Thyroid gland (tissue), 4 donors: ENCODE results near the gene TRIB2. TPM values are rescaled to one million over a fixed set of nuclear protein-coding genes. Genes with fewer than 3 reads are reported as not detected.
A peak's percentile ranks its signal among the peaks of the same experiment; 100 is the strongest.

Experiments
- DNase-seq, 2 donors: peaks; one replicate each; pipeline ENCODE4 v3.0.0-alpha.2; 2019
- H3K27ac ChIP-seq, 3 donors: fragments of 200-600 bp; sonication (generic); 1 replicate in 2 of 3; 2 replicates in 1 of 3; pipeline ENCODE4 v1.5.1; 2016 to 2019; ENCODE audit warnings: mild to moderate bottlenecking in 1 of 3, moderate library complexity in 1 of 3
- H3K27me3 ChIP-seq: fragments of 200-600 bp; sonication (generic); one replicate; pipeline ENCODE4 v1.5.1; 2019
- H3K36me3 ChIP-seq, 2 donors: fragments of 200-600 bp; sonication (generic); one replicate each; pipeline ENCODE4 v1.5.1; 2016 to 2019
- H3K4me1 ChIP-seq, 2 donors: fragments of 200-600 bp; sonication (generic); one replicate each; pipeline ENCODE4 v1.5.1; 2017 to 2019
- H3K4me3 ChIP-seq, 3 donors: fragments of 200-600 bp; sonication (generic); replicated peaks in 1 of 3; 1 replicate in 2 of 3; 2 replicates in 1 of 3; pipeline ENCODE4 v1.5.1; 2016; ENCODE audit warnings: mild to moderate bottlenecking in 1 of 3
- H3K9me3 ChIP-seq: fragments of 200-600 bp; sonication (generic); one replicate; pipeline ENCODE4 v1.5.1; 2017
- CTCF ChIP-seq, 6 experiments: fragments of 200-600 bp in 3 of 6; fragments of 450-650 bp in 3 of 6; sonication (generic) in 3 of 6; IDR thresholded peaks; one replicate each; pipeline ENCODE4 v1.5.1; 2016 to 2019; ENCODE audit warnings: antibody characterized with exemption in 6 of 6, mild to moderate bottlenecking in 2 of 6, inconsistent platforms in 1 of 6, moderate library complexity in 1 of 6
- POLR2A ChIP-seq, 2 donors: fragments of 450-650 bp; IDR thresholded peaks; one replicate each; pipeline ENCODE4 v1.6.1; 2017; ENCODE audit warnings: antibody characterized with exemption in 2 of 2, mild to moderate bottlenecking in 2 of 2, moderate library complexity in 1 of 2
- WGBS, 2 donors: methylation state at CpG; one replicate each; pipeline ENCODE4 v1.1.5; 2017; 5-methylcytosine and 5-hydroxymethylcytosine counted together
- intact Hi-C: fragments of 100-400 bp; cut with DNase I; formaldehyde crosslinking; loops from one replicate; pipeline ENCODE4 v1.15.1; 2023
- total RNA-seq, 4 donors: library from RNA; depleted of rRNA; stranded (reverse); fragments of >200 nt; gene quantifications; one replicate each; pipeline ENCODE4 v1.2.3, GENCODE V29; 2016

Gene TRIB2
- 10 to 100 TPM; 30.8 to 59.8 (median 37.1) TPM for total RNA-seq

DNA sequence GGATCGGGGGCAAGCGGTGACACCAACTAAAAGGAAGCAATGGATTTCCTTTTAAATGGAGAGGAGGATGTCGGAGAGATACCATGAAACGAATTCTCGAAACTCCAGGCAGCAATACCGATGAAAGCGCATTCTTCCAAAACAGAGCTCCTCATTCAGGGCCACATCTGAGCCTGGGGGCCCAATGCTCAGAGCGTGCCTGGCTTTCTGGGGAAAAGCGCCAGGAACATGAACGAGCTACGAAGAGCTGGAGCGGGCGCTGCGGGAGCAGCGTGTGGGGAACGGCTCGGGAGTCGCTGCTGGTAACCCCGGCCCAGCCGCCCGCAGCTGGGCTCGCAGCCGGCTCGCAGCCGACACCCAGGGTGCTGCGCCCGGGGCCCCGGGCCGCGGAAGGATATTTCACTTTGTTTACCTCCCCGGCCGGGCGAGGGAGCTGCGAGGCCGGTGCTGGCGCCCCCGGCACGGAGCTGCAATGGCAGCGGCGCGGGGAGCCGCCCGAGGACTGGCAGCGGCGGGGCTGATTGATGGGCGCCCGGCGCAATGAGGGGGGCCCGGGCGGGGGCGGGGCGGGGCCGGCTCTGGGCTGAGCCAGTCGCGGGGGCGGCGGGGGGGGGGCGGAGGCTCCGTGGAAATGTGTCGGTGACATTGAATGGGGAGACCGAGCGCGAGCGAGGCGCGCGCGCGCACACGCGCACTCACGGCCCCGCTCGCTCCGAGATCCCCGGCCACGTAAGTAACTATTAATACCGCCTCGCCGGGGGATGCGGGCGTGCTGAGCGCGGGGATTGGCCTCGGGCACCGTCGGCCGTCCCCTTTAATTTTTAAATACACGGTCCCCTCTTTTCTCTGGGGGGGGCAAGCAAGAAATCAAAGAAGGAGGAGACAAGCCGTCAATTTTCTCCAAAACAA, at the start of gene TRIB2:
TSS of gene TRIB2 (plus strand) at position 655 of the 909 bp plus-strand sequence. CDS start 1,372 bp downstream, outside the sequence.
- H3K4me1 ChIP-seq, result peaks cover 5 to 16% of the 10 kb centered on the region in 2 donors
- 0 to 1% methylated on average over 24 to 54 of the region's 90 CpGs for WGBS, 2 donors
- H3K4me3 ChIP-seq, result peak within 1 kb of the TSS; percentile 38 to 74 (median 74)
- no peaks in the 10 kb centered on the region for H3K27me3 ChIP-seq
- H3K27ac ChIP-seq, result peak within 1 kb of the TSS; percentile 85 to 94 (median 91)
- DNase-seq, result peak; percentile 90 to 91
- TF ChIP-seq CTCF (IDR thresholded peaks at IDR 0.05), result no peak
- peak in 1 of 2 donors; percentile 60 for TF ChIP-seq POLR2A (IDR thresholded peaks at IDR 0.05)
- no peaks in the 10 kb centered on the region for H3K36me3 ChIP-seq
- H3K9me3 ChIP-seq, result no peaks in the 10 kb centered on the region
- intact Hi-C loops, result loop anchor here (10.0 kb wide), 2 partner anchors 262 to 852 kb away; no protein-coding TSS in a partner anchor

DNA sequence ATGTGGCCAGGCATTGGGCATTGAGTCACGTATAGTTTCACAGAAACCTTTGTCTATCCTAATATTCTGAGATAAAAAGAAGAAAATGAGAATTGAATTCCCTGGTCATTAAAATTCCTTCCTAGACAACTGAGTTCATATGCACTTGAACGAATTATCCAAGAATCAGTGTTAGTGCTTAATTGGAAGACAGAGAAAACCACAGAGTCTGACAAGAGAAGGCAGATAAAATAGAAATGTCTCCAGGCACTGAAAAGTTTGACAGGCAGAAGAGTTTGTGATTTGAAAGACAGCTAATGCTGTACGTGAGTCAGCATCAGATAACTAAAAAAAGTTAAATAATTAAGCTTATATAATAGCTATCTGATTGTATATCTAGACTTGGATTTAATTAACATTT, 47.7 kb upstream of the TRIB2 start:
- Histone ChIP-seq H3K27me3 (no peaks in the 10 kb centered on the region), H3K27ac (no peak overlapping the region), H3K4me1 (no peaks in the 10 kb centered on the region), H3K36me3 (no peaks in the 10 kb centered on the region), H3K4me3 (no peak overlapping the region), H3K9me3 (no peaks in the 10 kb centered on the region)
- intact Hi-C loops, result no loop called here
- WGBS, 2 donors, result 86 to 90% methylated on average over 3 of the region's 3 CpGs
- no peak for DNase-seq
- TF ChIP-seq POLR2A (IDR thresholded peaks at IDR 0.05) (no peak), CTCF (IDR thresholded peaks at IDR 0.05) (no peak)

- DNase-seq, result no peak
- Histone ChIP-seq H3K27me3 (no peaks in the 10 kb centered on the region), H3K36me3 (no peaks in the 10 kb centered on the region), H3K9me3 (no peaks in the 10 kb centered on the region), H3K27ac (no peak overlapping the region), H3K4me3 (no peak overlapping the region), H3K4me1 (no peaks in the 10 kb centered on the region)
- WGBS, 2 donors, result 76 to 92% methylated on average over 8 of the region's 8 CpGs
- TF ChIP-seq CTCF (IDR thresholded peaks at IDR 0.05) (no peak), POLR2A (IDR thresholded peaks at IDR 0.05) (no peak)
- intact Hi-C loops, result no loop called here
Observed at GRCh38 chr2:12672711-12673315, 43.9 kb upstream of the TRIB2 start.

DNA sequence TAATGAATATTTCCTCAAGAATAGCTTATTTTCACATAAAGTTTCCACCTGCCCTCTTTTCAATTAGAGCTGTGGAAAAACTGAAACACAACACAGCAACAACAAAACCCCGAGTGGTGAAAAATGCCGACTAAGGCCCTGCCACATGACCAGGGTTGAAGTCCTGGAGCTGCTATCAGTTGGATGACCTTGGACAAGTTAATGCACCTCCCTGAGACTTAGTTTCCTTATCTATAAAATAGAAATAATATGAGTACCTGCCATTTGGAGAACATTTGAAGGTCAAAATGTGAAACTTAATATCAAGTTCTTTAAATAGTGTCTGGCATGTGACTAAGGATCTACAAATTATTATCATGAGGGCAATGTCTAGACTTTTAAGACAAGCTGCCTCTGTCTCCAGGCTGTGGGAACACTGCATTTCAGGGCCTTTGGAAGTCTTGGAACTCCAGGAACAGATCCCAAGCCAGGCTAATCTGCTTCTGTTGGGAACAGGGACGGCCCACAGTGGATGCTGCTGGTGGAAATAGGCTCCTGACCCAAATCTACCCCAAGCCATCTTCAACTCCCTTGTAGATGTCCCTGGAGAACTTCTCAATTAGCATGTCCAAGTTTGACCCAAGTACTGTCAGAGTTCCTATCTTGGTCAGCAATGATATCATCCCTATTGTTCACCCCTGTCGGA, 42.0 kb upstream of the TRIB2 start:
- Histone ChIP-seq H3K27me3 (no peaks in the 10 kb centered on the region), H3K27ac (no peak overlapping the region), H3K4me3 (no peak overlapping the region), H3K36me3 (no peaks in the 10 kb centered on the region), H3K9me3 (no peaks in the 10 kb centered on the region), H3K4me1 (no peaks in the 10 kb centered on the region)
- intact Hi-C loops, result no loop called here
- TF ChIP-seq CTCF (IDR thresholded peaks at IDR 0.05) (no peak), POLR2A (IDR thresholded peaks at IDR 0.05) (no peak)
- 90% methylated on average over 3 to 4 of the region's 4 CpGs for WGBS, 2 donors
- no peak for DNase-seq
